Prostate gland (tissue), 2 donors: ENCODE measurements around the gene ZEB2. TPM values are rescaled to one million over a fixed set of nuclear protein-coding genes. Genes with fewer than 3 reads are reported as not detected.

Experiments used
- DNase-seq: peaks from one replicate; pipeline ENCODE4 v3.0.0-alpha.2; 2019; ENCODE audit warnings: low spot score
- H3K27ac ChIP-seq, 2 donors: fragments of 200-600 bp; sonication (generic); 2 replicates each; pipeline ENCODE4 v1.5.1; 2017 to 2019
- H3K27me3 ChIP-seq: fragments of 200-600 bp; sonication (generic); replicated peaks from 2 replicates; pipeline ENCODE4 v1.5.1; 2019; ENCODE audit not compliant: insufficient read depth
- H3K36me3 ChIP-seq, 2 donors: fragments of 200-600 bp; sonication (generic); 1 replicate in 1 of 2; 2 replicates in 1 of 2; pipeline versions ENCODE4 v1.5.1 to v1.8.1; 2017 to 2019
- H3K4me1 ChIP-seq: fragments of 200-600 bp; sonication (generic); replicated peaks from 2 replicates; pipeline ENCODE4 v1.5.1; 2019
- H3K4me3 ChIP-seq, 2 donors: fragments of 200-600 bp; sonication (generic); 2 replicates each; pipeline ENCODE4 v1.5.1; 2017 to 2019
- H3K9me3 ChIP-seq: fragments of 200-600 bp; sonication (generic); 2 replicates; pipeline ENCODE4 v1.5.1; 2017
- CTCF ChIP-seq, 4 experiments: fragments of 200-600 bp in 2 of 4; fragments of 450-650 bp in 2 of 4; sonication (generic) in 2 of 4; IDR thresholded peaks; 1 replicate in 3 of 4; 2 replicates in 1 of 4; pipeline ENCODE4 v1.5.1; 2016 to 2019; ENCODE audit warnings: antibody characterized with exemption in 4 of 4, mild to moderate bottlenecking in 2 of 4, moderate library complexity in 2 of 4
- POLR2A ChIP-seq: fragments of 450-650 bp; IDR thresholded peaks from one replicate; pipeline ENCODE4 v1.6.1; 2016; ENCODE audit warnings: antibody characterized with exemption, mild to moderate bottlenecking
- POLR2AphosphoS5 ChIP-seq: sonication (generic); formaldehyde crosslinking; IDR thresholded peaks from one replicate; pipeline ENCODE4 v1.6.1; 2017; ENCODE audit warnings: antibody characterized with exemption
- WGBS: methylation state at CpG from one replicate; pipeline ENCODE4 v1.1.5; 2018; 5-methylcytosine and 5-hydroxymethylcytosine counted together
- intact Hi-C: fragments of 100-400 bp; cut with DNase I; formaldehyde crosslinking; loops from one replicate; pipeline ENCODE4 v1.14.2; 2022
- total RNA-seq, 2 donors: library from RNA; depleted of rRNA; stranded (reverse); fragments of >200 nt; gene quantifications; one replicate each; pipeline ENCODE4 v1.1.0, GENCODE V29; 2016

ZEB2 gene
- total RNA-seq, 2 donors from 2014 or later = 13.1 to 80.4 TPM

- 90% methylated on average over 3 of the region's 3 CpGs for WGBS
Observed at GRCh38 chr2:144356402-144356801, 163.5 kb downstream of the ZEB2 start.

GRCh38 chr2:144354953-144355352, 165.0 kb downstream of the ZEB2 start:
- H3K4me1 ChIP-seq = no peaks in the 10 kb centered on the region
- DNase-seq = no peak
- H3K4me3 ChIP-seq = no peak overlapping the region
- intact Hi-C loops = no loop called here
- H3K27me3 ChIP-seq = no peaks in the 10 kb centered on the region
- no peaks in the 10 kb centered on the region for H3K9me3 ChIP-seq
- H3K27ac ChIP-seq = no peak overlapping the region
- TF ChIP-seq POLR2A (no peak), CTCF (IDR thresholded peaks at IDR 0.05) (no peak), POLR2AphosphoS5 (no peak)
- no peaks in the 10 kb centered on the region for H3K36me3 ChIP-seq
- WGBS = 59% methylated on average over 3 of the region's 3 CpGs

More at GRCh38 chr2:144356402-144356801, 163.5 kb downstream of the ZEB2 start:
- Histone ChIP-seq H3K4me1 (no peaks in the 10 kb centered on the region), H3K36me3 (no peaks in the 10 kb centered on the region), H3K4me3 (no peak overlapping the region), H3K27me3 (no peaks in the 10 kb centered on the region), H3K27ac (no peak overlapping the region), H3K9me3 (no peaks in the 10 kb centered on the region)
- DNase-seq = no peak
- TF ChIP-seq CTCF (IDR thresholded peaks at IDR 0.05) (no peak), POLR2AphosphoS5 (no peak), POLR2A (no peak)
- intact Hi-C loops = no loop called here

- Histone ChIP-seq H3K4me1 (no peaks in the 10 kb centered on the region), H3K9me3 (no peaks in the 10 kb centered on the region), H3K27me3 (no peaks in the 10 kb centered on the region), H3K36me3 (no peaks in the 10 kb centered on the region), H3K4me3 (no peak overlapping the region), H3K27ac (no peak overlapping the region)
- intact Hi-C loops = no loop called here
- TF ChIP-seq POLR2A (no peak), CTCF (IDR thresholded peaks at IDR 0.05) (no peak), POLR2AphosphoS5 (no peak)
- no peak for DNase-seq
- WGBS = 93% methylated on average over 5 of the region's 5 CpGs
Observed at GRCh38 chr2:144351687-144352086, 168.2 kb downstream of the ZEB2 start.

GRCh38 chr2:144350151-144350802, 169.6 kb downstream of the ZEB2 start:
- Histone ChIP-seq H3K9me3 (no peaks in the 10 kb centered on the region), H3K4me3 (no peak overlapping the region), H3K4me1 (no peaks in the 10 kb centered on the region), H3K27ac (no peak overlapping the region), H3K36me3 (no peaks in the 10 kb centered on the region), H3K27me3 (no peaks in the 10 kb centered on the region)
- DNase-seq = no peak
- WGBS = 59% methylated on average over 7 of the region's 7 CpGs
- TF ChIP-seq POLR2AphosphoS5 = no peak
- intact Hi-C loops = no loop called here

- no peak for DNase-seq
- Histone ChIP-seq H3K4me1 (no peaks in the 10 kb centered on the region), H3K27ac (no peak overlapping the region), H3K9me3 (no peaks in the 10 kb centered on the region), H3K36me3 (no peaks in the 10 kb centered on the region), H3K27me3 (no peaks in the 10 kb centered on the region), H3K4me3 (no peak overlapping the region)
- WGBS = 54% methylated on average over 3 of the region's 3 CpGs
- TF ChIP-seq POLR2A (no peak), CTCF (IDR thresholded peaks at IDR 0.05) (no peak), POLR2AphosphoS5 (no peak)
- intact Hi-C loops = no loop called here
Observed at GRCh38 chr2:144349674-144350073, 170.2 kb downstream of the ZEB2 start.
